NCI-H2081 treated with DMSO at 0.1 percent for 48 hours (cell line): ENCODE results near the gene LYSMD2.

Experiments used
- DNase-seq: peaks from one replicate; lab custom pipeline; 2025; lab: John Stamatoyannopoulos, UW

Gene LYSMD2

GRCh38 chr15:51751697-51752683, 14.5 kb upstream of the LYSMD2 start:
- DNase-seq, result no peak

- DNase-seq, result no peak
These were observed 13.6 kb upstream of the LYSMD2 start, which contains the start of gene TMOD2 for GRCh38 chr15:51750792-51751696. Gene TMOD2, plus strand, starts transcription at chr15:51751597. Its CDS starts 14,845 bp downstream, at chr15:51766442.

- no peak for DNase-seq
These were observed 12.7 kb upstream of the LYSMD2 start for GRCh38 chr15:51750186-51750585.

- DNase-seq, result no peak
These were observed 11.9 kb upstream of the LYSMD2 start for GRCh38 chr15:51749307-51749706.

- DNase-seq, result no peak
These were observed 1.7 kb upstream of the LYSMD2 start for GRCh38 chr15:51739061-51739712.

- no peak for DNase-seq
These were observed 1.1 kb upstream of the LYSMD2 start for GRCh38 chr15:51738553-51738952.

- peak; percentile 25 for DNase-seq
These were observed 519 bp downstream of the LYSMD2 start for GRCh38 chr15:51736751-51737521.

- DNase-seq, result no peak
These were observed 1.4 kb downstream of the LYSMD2 start for GRCh38 chr15:51736069-51736468.

- DNase-seq, result no peak
These were observed 2.0 kb downstream of the LYSMD2 start for GRCh38 chr15:51735228-51736010.

GRCh38 chr15:51732646-51733045, 4.8 kb downstream of the LYSMD2 start:
- no peak for DNase-seq

GRCh38 chr15:51731549-51732267, 5.7 kb downstream of the LYSMD2 start:
- no peak for DNase-seq

GRCh38 chr15:51727141-51727897, 10.1 kb downstream of the LYSMD2 start:
- no peak for DNase-seq

- DNase-seq, result no peak
These were observed 11.0 kb downstream of the LYSMD2 start for GRCh38 chr15:51726302-51727073.

GRCh38 chr15:51724673-51725072, 12.8 kb downstream of the LYSMD2 start:
- DNase-seq, result no peak

- no peak for DNase-seq
These were observed 13.3 kb downstream of the LYSMD2 start for GRCh38 chr15:51724199-51724598.

- DNase-seq, result no peak
These were observed 16.1 kb downstream of the LYSMD2 start for GRCh38 chr15:51721199-51721960.

GRCh38 chr15:51720201-51720995, 17.1 kb downstream of the LYSMD2 start:
- DNase-seq, result no peak
